GM10266 (cell line): ENCODE measurements around the gene PRR23E.

Source experiments
- DNase-seq: peaks from one replicate; pipeline ENCODE4 v3.0.0; 2012; ENCODE audit errors: extremely low spot score
- CTCF ChIP-seq: IDR thresholded peaks from 2 replicates; pipeline ENCODE4 v1.5.1; 2012; ENCODE audit warnings: mild to moderate bottlenecking, low read depth; ENCODE audit not compliant: control insufficient read depth, insufficient read depth; ENCODE audit errors: missing control alignments

The PRR23E gene

GRCh38 chr3:127209840-127210653, 17.1 kb downstream of the PRR23E start:
- DNase-seq, result no peak
- TF ChIP-seq CTCF, result no peak

- DNase-seq, result no peak
- no peak for TF ChIP-seq CTCF
Observed at GRCh38 chr3:127210654-127210943, 17.7 kb downstream of the PRR23E start.

DNA sequence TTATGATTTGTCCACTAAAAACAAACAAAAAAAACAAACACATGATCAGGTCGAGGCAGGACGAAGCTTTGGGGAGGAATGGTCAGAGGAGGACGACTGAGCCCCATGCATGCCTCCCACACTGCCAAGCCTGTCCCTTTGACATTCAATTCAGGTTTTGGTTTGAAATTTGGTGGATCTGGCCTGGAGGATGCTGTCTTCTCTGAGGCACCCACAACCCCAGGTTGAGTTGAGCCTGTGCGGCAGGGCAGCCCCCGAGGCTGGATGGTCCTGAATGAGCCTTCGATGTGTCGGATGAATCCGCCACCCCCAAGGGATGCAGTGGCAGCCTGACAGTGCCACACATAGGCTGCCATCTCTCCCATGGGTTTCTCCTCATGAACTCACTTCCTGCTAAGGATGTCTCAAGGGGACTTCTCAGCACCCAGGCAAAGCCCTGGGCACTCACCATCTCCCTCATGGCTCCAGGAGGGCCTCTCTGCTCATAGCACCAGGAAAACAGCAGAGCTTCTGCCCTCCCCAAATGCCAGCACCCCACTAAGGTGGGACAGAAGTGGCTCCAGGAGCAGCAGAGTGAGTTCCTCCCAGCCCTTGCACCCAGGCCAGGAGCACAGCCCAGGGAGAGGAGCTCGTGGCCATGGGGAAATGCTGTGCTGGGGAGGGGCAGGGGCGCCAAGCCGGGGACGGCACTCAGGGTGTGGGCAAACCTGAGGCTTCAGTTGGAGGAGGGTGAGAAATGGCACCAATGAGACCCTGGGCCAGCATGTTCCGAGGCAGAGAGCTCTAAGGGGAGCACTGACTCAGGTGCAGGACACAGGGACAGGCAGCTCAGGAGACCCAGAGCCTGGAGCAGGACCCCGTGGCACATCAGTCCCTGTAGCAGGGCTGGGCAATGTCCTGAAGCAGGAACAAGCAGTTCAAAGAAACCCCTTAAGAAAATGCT, 18.5 kb downstream of the PRR23E start:
- no peak for DNase-seq
- TF ChIP-seq CTCF, result no peak

DNA sequence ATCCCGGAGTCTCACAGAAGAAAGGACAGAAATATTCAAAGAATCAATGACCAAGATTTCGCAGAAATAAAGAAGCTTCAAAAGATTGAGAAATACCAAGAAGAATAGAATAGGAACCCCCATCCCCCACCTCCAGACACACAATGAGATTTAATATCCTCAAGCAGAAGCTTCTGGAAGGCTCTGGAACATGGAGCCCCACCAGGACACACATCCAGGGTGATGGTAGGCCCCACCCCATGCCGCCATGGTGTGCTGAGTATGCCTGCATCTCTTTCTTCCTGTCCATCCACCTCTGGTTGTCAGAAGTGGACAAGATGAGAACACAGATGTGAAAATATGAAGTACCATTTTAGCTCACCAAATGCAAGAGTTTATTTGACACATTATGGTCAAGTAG, 19.3 kb downstream of the PRR23E start:
- no peak for TF ChIP-seq CTCF

DNA sequence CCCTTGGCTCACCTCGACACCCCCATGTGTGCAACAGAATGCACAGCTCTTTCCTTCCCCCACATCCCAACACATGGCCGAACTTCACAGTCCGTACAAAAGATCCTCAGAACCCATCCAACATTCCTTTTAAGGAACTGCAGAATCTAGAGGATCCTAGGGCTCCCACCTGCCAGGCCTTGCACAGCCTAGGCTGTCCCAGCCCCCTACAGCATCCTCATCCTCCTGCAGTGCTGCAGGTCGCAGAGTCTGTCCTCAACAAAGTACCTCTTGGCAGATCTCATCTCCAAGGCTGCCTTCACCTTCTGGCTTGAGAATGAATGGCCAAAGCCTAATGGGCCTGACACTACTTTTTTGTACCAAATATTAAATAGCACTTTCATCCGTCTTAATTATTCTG, 19.8 kb downstream of the PRR23E start:
- TF ChIP-seq CTCF, result no peak

More for the DNA sequence above, 19.3 kb downstream of the PRR23E start:
- no peak for DNase-seq

DNA sequence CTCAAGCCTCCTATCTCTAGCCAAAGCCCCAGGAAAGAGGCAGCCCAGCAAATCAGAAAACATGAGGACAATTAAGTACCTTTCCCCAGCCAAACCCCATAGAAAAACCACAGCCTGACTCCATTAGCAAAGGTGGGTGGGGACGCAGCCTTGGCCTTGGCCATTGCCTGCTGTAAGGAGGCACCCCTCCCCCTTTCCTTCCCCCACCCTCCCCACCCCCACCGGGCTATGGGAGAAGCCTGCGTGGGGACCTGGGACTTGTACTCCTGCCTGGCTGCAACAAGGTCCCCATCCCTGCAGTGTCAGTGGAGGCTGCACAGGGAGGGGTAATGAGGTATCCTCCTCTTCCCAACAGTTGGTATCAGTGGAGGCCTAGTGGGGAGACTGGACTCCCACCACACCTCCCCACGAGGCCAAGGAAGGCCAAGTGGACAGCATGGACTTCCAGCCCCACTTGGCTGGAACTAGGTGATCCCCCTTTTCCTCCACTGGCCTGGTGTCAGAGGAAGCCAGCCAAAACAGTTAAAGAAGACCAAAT, 20.5 kb downstream of the PRR23E start:
- DNase-seq, result no peak

More for the DNA sequence above, 19.8 kb downstream of the PRR23E start:
- DNase-seq, result no peak

More for the DNA sequence above, 20.5 kb downstream of the PRR23E start:
- no peak for TF ChIP-seq CTCF
